Astrocyte of the spinal cord (primary cell): Measurements from ENCODE around the gene CHSY1.

Experiments used
- DNase-seq: peaks from one replicate; pipeline ENCODE4 v3.0.0; 2011; ENCODE audit warnings: low read depth, low spot score
- H3K4me3 ChIP-seq: 2 replicates; pipeline ENCODE4 v1.5.1; 2011; ENCODE audit warnings: low read depth, mild to moderate bottlenecking, low read length, moderate library complexity
- CTCF ChIP-seq: IDR thresholded peaks from 2 replicates; pipeline ENCODE4 v1.5.1; 2012; ENCODE audit warnings: low read depth, mild to moderate bottlenecking, low read length, inconsistent platforms
- in situ Hi-C: cut with HindIII; loops from 2 replicates; pipeline ENCODE4 v1.10.0; 2017; ENCODE audit warnings: low sequenced_read_pairs

The CHSY1 gene

GRCh38 chr15:101135532-101136166 lies 116.2 kb downstream of the CHSY1 start:
- H3K4me3 ChIP-seq, result no peak overlapping the region
- DNase-seq, result no peak
- TF ChIP-seq CTCF, result no peak
- in situ Hi-C loops, result no loop called here

GRCh38 chr15:101134780-101135179 lies 117.1 kb downstream of the CHSY1 start:
- no peak overlapping the region for H3K4me3 ChIP-seq
- in situ Hi-C loops, result no loop called here
- DNase-seq, result no peak
- no peak for TF ChIP-seq CTCF

- no peak for DNase-seq
- no peak overlapping the region for H3K4me3 ChIP-seq
- in situ Hi-C loops, result no loop called here
- no peak for TF ChIP-seq CTCF
Observed at GRCh38 chr15:101133751-101134261, 118.0 kb downstream of the CHSY1 start.

- H3K4me3 ChIP-seq, result no peak overlapping the region
- DNase-seq, result no peak
- in situ Hi-C loops, result no loop called here
Observed at GRCh38 chr15:101133181-101133460, 118.7 kb downstream of the CHSY1 start.

GRCh38 chr15:101132390-101133180 lies 119.3 kb downstream of the CHSY1 start:
- in situ Hi-C loops, result no loop called here
- DNase-seq, result no peak
- TF ChIP-seq CTCF, result no peak
- H3K4me3 ChIP-seq, result no peak overlapping the region

More at GRCh38 chr15:101133181-101133460, 118.7 kb downstream of the CHSY1 start:
- no peak for TF ChIP-seq CTCF

- DNase-seq, result no peak
- no peak for TF ChIP-seq CTCF
- in situ Hi-C loops, result no loop called here
Observed at GRCh38 chr15:101131489-101132389, 120.1 kb downstream of the CHSY1 start.

More at GRCh38 chr15:101131489-101132389, 120.1 kb downstream of the CHSY1 start:
- no peak overlapping the region for H3K4me3 ChIP-seq
